LNCAP (cell line): ENCODE measurements around the gene SPSB4.

Source experiments
- TF ChIP-seq, protein P1 (sequence below): fragments of 450-650 bp; IDR thresholded peaks from 2 replicates; pipeline ENCODE4 v1.5.1; 2017; ENCODE audit warnings: mild to moderate bottlenecking

Gene SPSB4

DNA sequence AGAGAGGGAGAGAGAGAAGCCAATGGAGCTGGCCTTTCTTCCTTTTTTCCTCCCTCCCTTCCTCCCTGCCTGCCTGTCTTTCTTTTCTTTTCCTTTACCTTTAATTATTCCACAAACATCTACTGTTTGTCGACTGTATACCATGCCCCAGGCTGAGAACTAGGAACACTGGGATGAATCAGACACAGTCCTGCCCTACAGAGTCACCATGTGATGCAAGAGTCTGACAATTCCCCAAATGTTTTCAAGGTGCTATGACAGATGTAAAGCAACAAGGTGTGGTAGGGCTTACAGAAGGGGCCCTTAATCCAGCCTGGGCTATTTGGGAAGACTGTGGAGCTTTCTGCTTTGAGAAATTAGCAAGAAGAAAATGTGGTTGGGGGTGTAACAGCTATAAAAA lies 4.0 kb upstream of the SPSB4 start:
- TF ChIP-seq, protein P1, sequence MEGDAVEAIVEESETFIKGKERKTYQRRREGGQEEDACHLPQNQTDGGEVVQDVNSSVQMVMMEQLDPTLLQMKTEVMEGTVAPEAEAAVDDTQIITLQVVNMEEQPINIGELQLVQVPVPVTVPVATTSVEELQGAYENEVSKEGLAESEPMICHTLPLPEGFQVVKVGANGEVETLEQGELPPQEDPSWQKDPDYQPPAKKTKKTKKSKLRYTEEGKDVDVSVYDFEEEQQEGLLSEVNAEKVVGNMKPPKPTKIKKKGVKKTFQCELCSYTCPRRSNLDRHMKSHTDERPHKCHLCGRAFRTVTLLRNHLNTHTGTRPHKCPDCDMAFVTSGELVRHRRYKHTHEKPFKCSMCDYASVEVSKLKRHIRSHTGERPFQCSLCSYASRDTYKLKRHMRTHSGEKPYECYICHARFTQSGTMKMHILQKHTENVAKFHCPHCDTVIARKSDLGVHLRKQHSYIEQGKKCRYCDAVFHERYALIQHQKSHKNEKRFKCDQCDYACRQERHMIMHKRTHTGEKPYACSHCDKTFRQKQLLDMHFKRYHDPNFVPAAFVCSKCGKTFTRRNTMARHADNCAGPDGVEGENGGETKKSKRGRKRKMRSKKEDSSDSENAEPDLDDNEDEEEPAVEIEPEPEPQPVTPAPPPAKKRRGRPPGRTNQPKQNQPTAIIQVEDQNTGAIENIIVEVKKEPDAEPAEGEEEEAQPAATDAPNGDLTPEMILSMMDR = no peak

DNA sequence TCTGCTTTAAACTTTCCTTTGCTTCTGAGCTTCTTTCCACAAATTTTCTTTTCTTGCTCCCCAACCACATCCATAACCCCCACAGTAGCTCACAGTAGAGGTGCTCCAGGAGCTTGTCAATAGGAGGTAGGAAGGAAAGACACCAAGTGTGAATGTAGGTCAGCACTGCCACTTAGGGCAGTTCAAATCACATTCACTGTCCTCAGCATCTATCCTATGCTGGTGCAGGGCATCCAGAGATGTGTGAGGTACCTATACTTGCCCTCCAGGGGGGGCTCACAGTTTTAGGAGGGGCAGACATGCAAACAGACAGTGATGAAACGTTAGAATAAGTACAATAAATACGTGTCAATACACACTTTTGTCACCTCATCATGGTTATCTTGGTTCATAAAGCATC lies 1.5 kb upstream of the SPSB4 start:
- TF ChIP-seq, protein P1 = no peak

DNA sequence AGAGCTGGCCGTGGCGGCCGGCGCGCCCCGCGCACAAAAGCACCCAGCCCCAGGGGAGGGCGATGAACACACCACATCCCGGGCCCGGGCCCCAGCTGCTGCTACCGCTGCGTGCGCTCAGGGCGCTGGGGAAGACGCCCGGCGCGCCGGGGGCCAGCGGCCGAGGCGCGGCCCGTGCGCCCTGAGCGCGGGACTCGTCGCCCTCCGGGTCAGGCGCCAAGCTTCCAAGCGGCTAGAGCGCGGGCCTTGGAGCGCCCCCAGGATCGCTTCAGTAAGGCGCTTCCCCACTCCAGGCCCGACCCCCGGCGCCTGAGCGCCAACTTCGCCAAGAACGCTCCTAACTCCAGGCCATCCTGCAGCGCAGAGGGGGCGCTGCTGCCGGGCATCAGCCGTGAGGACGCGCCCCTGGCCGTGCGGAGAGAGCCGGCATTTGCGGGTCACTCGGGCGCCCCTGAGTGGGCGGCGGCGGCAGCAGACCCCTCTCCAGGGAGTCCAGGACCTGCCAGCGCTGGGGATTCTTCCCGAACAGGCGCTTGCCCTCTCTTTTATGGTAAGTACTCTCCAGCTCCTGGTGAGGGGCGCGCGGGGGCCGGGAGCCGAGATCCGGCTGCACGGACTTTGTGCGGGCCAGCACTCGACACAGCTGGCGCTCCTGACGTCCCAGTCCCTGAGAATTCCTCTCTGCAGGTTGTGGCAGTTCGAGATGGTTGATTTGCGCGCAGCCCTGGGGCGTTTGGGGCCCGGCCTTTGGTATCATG lies 475 bp downstream of the SPSB4 start:
- TF ChIP-seq, protein P1 = no peak

DNA sequence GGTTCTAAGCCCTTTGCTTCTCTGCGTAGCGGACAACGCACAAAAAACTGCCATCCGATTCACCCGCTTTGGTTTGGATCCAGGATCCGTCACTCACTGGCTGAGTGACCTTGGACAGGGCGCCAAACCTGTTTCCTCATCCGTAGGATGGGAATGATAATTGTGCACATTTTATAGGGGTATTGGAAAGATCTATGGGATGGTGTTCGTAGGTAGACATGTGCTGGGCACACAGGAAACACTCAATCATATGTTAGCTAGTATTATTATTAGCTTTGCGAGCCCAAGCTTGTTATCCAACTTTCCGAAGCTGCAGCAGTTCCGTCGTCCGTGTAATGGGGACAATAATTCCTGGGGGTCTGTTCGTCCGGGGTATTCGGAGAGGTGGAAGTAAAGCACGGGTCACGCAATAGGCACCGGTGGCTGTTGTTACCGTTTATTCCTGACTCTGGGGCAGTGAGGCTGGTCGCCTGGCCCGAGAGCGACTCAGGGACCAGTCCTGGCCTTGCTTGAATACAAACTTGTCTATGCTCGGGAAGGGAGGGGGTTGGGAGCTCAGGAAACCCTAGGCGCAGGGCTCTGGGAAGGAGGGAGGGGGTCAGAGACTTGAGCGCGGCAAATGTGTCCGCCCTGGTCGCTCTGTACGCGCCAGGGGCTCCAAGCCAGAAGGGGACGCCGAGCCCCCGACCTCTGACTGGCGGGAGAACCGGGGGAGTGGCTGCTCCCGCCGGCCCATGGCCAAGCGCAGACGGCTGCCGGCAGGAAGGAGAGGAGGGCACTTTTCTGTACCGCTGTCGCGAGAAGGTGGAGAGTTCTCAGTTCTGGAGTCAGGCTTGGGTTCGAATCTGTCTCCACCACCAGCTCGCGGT lies 1.3 kb downstream of the SPSB4 start:
- TF ChIP-seq, protein P1 = no peak

DNA sequence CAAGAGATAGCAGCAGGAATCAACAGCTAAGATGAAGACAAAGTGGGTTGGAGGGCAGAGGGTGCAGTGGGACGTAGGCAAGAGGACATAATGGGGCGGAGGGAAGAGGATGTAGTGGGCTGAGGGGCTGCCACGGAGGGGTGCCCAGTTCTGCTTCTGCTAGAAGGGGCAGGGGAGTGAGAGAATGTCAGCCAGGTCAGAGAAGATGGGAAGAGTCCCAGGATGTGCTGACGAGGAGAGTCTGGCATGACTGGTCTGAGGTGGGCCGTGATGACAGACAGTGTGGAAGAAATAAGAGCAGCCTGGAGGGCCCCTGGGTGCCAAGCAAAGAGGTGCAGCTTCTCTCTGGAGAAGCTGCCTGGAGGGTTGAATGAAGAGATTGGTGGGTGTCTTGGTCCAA lies 4.0 kb downstream of the SPSB4 start:
- TF ChIP-seq, protein P1 = no peak

DNA sequence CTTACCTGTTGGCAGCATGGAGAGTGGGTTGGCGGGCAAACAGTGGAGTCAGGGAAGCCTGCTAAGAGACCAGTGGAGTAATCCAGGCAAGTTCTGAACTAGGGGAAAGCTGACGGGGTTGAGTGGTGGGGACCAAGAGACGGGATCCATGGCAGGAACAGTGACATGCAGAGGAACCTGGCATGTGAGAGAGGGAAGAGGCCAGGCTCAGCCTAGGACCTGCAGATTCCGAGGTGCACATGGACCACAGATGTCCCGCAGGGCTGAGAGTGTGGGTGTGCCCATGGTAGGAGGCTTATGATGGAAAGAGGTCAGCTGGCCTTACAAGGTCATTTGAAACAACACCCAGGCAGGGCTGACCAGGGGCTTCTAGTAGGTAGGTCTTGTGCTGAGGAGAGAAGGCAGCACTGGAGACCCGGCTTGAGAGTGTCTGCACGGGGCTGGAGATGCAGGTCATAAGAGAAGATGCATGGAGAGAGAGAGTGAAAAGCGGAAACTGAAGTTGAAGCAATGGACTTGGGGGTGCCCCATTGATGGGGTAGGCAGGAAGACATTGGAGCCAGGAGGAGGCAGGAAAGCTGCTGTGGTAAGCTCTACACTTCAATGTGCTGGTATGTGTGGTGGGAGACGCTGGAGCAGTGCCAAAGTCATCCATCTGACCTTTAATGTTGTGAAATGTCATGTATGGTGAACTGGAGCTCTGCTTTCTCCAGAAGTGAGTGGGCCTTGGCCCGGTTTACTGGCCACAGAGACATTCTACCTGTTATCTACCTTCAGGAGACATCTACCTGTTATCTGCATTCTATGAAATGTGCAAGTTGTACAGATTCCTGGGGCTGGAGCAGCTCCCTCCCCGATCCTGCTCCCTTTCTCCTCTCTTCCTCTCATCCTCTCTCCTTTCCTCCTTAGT lies 4.6 kb downstream of the SPSB4 start:
- TF ChIP-seq, protein P1 = no peak

DNA sequence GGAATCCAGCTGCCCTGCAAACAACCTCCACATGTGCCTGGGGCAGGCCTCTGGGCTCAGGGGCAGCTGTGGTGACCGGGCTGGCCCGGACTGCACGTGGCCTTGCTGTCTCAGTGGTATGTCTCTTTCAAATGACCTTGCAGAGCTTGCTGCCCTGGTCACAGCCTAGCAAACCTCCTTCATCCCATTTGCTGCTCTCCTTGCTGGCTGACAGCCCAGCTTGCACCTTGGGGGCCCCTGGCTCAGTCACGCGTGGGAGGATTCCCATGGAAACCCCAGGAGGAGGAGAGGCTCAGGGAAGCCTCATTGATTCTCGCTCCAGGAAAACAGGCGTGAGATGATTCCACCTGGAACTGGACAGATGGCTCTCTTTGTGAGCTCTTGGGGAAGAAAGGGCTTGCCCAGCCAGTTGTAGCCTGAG lies 5.6 kb downstream of the SPSB4 start:
- TF ChIP-seq, protein P1 = no peak
